Endothelial cell of umbilical vein (primary cell): ENCODE measurements around the gene ZNRF1. TPM values are rescaled to one million over a fixed set of nuclear protein-coding genes. Genes with fewer than 3 reads are reported as not detected.

Experiments
- BruUV-seq: library from RNA; stranded (reverse); fragments of 400-500 nt; replicated peaks from 2 replicates; lab custom pipeline; 2021; lab: Mats Ljungman, UMichigan
- CTCF ChIA-PET: fragments of 300-600, 350-600 bp; sonication (Branson Sonifier 250); formaldehyde crosslinking; loops from one replicate; lab custom pipeline; 2021; ENCODE audit warnings: antibody characterized with exemption, inconsistent platforms; lab: Charles Lee
- POLR2A ChIA-PET: fragments of 300-600, 350-600 bp; sonication (Branson Sonifier 250); formaldehyde crosslinking; loops from one replicate; lab custom pipeline; 2021; ENCODE audit warnings: antibody characterized with exemption, inconsistent platforms; lab: Charles Lee
- DNase-seq: peaks from one replicate; pipeline ENCODE4 v3.0.0-alpha.2; 2011; ENCODE audit warnings: low read depth, low spot score
- FAIRE-seq: peaks from 2 replicates; lab custom pipeline; 2011; peaks lifted over from hg19 to GRCh38; lab: Jason Lieb, UNC
- H2AFZ ChIP-seq: 2 replicates; pipeline ENCODE4 v1.6.0; 2012; ENCODE audit warnings: low read depth, low read length, control low read depth, inconsistent platforms
- H3K27ac ChIP-seq: 2 replicates; pipeline ENCODE4 v1.5.1; 2011; ENCODE audit warnings: low read depth, mild to moderate bottlenecking, control low read depth, low read length, moderate library complexity; ENCODE audit not compliant: insufficient read depth
- H3K27me3 ChIP-seq, 2 experiments: 2 replicates each; pipeline versions ENCODE4 v1.6.0 to v1.6.1; 2011; ENCODE audit warnings: low read length in 2 of 2, mixed read lengths in 1 of 2; ENCODE audit not compliant: control insufficient read depth in 2 of 2, insufficient read depth in 2 of 2
- H3K36me3 ChIP-seq, 2 experiments: 2 replicates in 1 of 2; 3 replicates in 1 of 2; pipeline ENCODE4 v1.5.1; 2011; ENCODE audit warnings: low read length in 2 of 2, mild to moderate bottlenecking in 1 of 2, moderate library complexity in 1 of 2; ENCODE audit not compliant: control insufficient read depth in 2 of 2, insufficient read depth in 2 of 2; ENCODE audit errors: extremely low read depth in 1 of 2
- H3K4me1 ChIP-seq: 3 replicates; pipeline ENCODE4 v1.5.1; 2011; ENCODE audit warnings: mild to moderate bottlenecking, low read length; ENCODE audit not compliant: control insufficient read depth, insufficient read depth; ENCODE audit errors: extremely low read depth
- H3K4me2 ChIP-seq: 2 replicates; pipeline ENCODE4 v1.6.1; 2011; ENCODE audit warnings: low read length, control low read depth, mixed read lengths; ENCODE audit not compliant: insufficient read depth
- H3K4me3 ChIP-seq, 3 experiments: fragments of 200-600 bp in 1 of 3; sonication (generic), shearing (Covaris generic) in 1 of 3; replicated peaks in 1 of 3; 2 replicates each; pipeline ENCODE4 v1.5.1; 2011 to 2016; ENCODE audit warnings: control low read depth in 3 of 3, low read length in 3 of 3, mild to moderate bottlenecking in 2 of 3, inconsistent platforms in 1 of 3, low read depth in 1 of 3, moderate library complexity in 1 of 3; ENCODE audit not compliant: insufficient read depth in 1 of 3
- H3K79me2 ChIP-seq: 2 replicates; pipeline ENCODE4 v1.6.0; 2012; ENCODE audit warnings: low read length, inconsistent platforms; ENCODE audit not compliant: control insufficient read depth, insufficient read depth
- H3K9ac ChIP-seq: replicated peaks from 2 replicates; pipeline ENCODE3; 2011; ENCODE audit warnings: low read length, control low read depth; ENCODE audit not compliant: insufficient read depth; ENCODE audit errors: extremely low read depth
- H3K9me1 ChIP-seq: replicated peaks from 3 replicates; pipeline ENCODE4 v1.6.0; 2011; ENCODE audit warnings: mild to moderate bottlenecking, low read length; ENCODE audit not compliant: control insufficient read depth, insufficient read depth; ENCODE audit errors: extremely low read depth
- H3K9me3 ChIP-seq: replicated peaks from 2 replicates; pipeline ENCODE4 v1.5.1; 2012; ENCODE audit warnings: low read length, inconsistent platforms; ENCODE audit not compliant: control insufficient read depth, insufficient read depth
- H4K20me1 ChIP-seq: replicated peaks from 2 replicates; pipeline ENCODE3; 2011; ENCODE audit warnings: mild to moderate bottlenecking, low read length; ENCODE audit not compliant: control insufficient read depth, insufficient read depth; ENCODE audit errors: extremely low read depth
- CTCF ChIP-seq, 2 donors: IDR thresholded peaks; 1 replicate in 1 of 2; 2 replicates in 1 of 2; pipeline ENCODE4 v1.5.1; 2011; ENCODE audit warnings: low read length in 2 of 2, mild to moderate bottlenecking in 2 of 2, moderate library complexity in 2 of 2, control low read depth in 1 of 2, inconsistent platforms in 1 of 2, low read depth in 1 of 2; ENCODE audit not compliant: insufficient read depth in 1 of 2; ENCODE audit errors: extremely low read depth in 1 of 2
- EZH2 ChIP-seq: IDR thresholded peaks from 2 replicates; pipeline ENCODE4 v1.6.1; 2012; ENCODE audit warnings: borderline replicate concordance, low read depth, mild to moderate bottlenecking, moderate library complexity, low read length, inconsistent platforms; ENCODE audit not compliant: severe bottlenecking
- FOS ChIP-seq: IDR thresholded peaks from 2 replicates; pipeline ENCODE4 v1.6.1; 2011; ENCODE audit warnings: mild to moderate bottlenecking, low read length, moderate library complexity, borderline replicate concordance; ENCODE audit not compliant: insufficient read depth
- GATA2 ChIP-seq: IDR thresholded peaks from 2 replicates; pipeline ENCODE4 v1.7.0; 2011; ENCODE audit warnings: low read depth, mild to moderate bottlenecking, moderate library complexity, mixed read lengths, low read length; ENCODE audit not compliant: insufficient read length, insufficient read depth
- JUN ChIP-seq: IDR thresholded peaks from 2 replicates; pipeline ENCODE4 v1.6.1; 2011; ENCODE audit warnings: borderline replicate concordance, low read depth; ENCODE audit not compliant: insufficient read length, insufficient read depth
- MAX ChIP-seq: IDR thresholded peaks from 2 replicates; pipeline ENCODE4 v1.6.1; 2011; ENCODE audit not compliant: insufficient read depth, insufficient read length
- MYC ChIP-seq: IDR thresholded peaks from one replicate; pipeline ENCODE4 v1.6.1; 2011; ENCODE audit warnings: mild to moderate bottlenecking, low read depth, low read length
- POLR2A ChIP-seq: IDR thresholded peaks from 2 replicates; pipeline ENCODE4 v1.6.1; 2012; ENCODE audit warnings: low read depth, mild to moderate bottlenecking, control low read depth, low read length
- POLR2AphosphoS5 ChIP-seq: IDR thresholded peaks from 2 replicates; pipeline ENCODE4 v1.6.1; 2012; ENCODE audit warnings: low read depth, mild to moderate bottlenecking, control low read depth, low read length, moderate library complexity; ENCODE audit not compliant: insufficient read depth
- dilution Hi-C: fragments of 300-500 bp; cut with MboI; formaldehyde crosslinking; loops from one replicate; pipeline ENCODE4 v1.15.0; 2019; ENCODE audit warnings: low sequenced_read_pairs; ENCODE audit not compliant: extremely low pct_ligation_motif_present
- intact Hi-C: fragments of 100-400 bp; cut with micrococcal nuclease; formaldehyde crosslinking; loops from one replicate; pipeline ENCODE4 v1.10.0; 2022
- polyA plus RNA-seq, 4 experiments: library from polyadenylated mRNA; depleted of rRNA in 3 of 4; stranded (reverse) in 3 of 4; unstranded in 1 of 4; fragments of >200 nt; gene quantifications; 2 replicates each; pipeline versions ENCODE4 v1.2.1 to v1.2.3, GENCODE V29; 2011 to 2012; ENCODE audit warnings: missing spikeins in 1 of 4
- total RNA-seq: library from RNA; stranded (reverse); gene quantifications from 2 replicates; pipeline ENCODE4 v1.2.3, GENCODE V29; 2021

The ZNRF1 gene
- total and polyA plus RNA-seq, 2 donors (not counting 3 experiments of a cell fraction or from before 2014, with no cell fraction given), result 23.7 to 34.9 TPM

GRCh38 chr16:75010427-75010826, 11.6 kb downstream of the ZNRF1 start:
- Histone ChIP-seq H3K9ac (no peak overlapping the region), H3K9me3 (no peaks in the 10 kb centered on the region), H3K4me1 (peaks cover 32% of the 10 kb centered on the region), H4K20me1 (no peaks in the 10 kb centered on the region), H3K79me2 (peaks cover 64% of the 10 kb centered on the region), H3K4me2 (no peak overlapping the region), H3K36me3 (no peaks in the 10 kb centered on the region), H3K9me1 (no peaks in the 10 kb centered on the region), H3K27ac (no peak overlapping the region), H3K4me3 (no peak overlapping the region), H2AFZ (no peak overlapping the region), H3K27me3 (no peaks in the 10 kb centered on the region)
- DNase-seq (no peak), FAIRE-seq (no peak)
- intact Hi-C loops, result no loop called here
- ChIA-PET POLR2A (no interaction called here), CTCF (interaction anchor here (1.6 to 3.9 kb wide), 3 partner anchors 11 to 101 kb away, joined by 3 to 39 read pairs (median 28); partner anchors contain the start of gene ZNRF1)
- dilution Hi-C loops, result no loop called here
- no peak for TF ChIP-seq CTCF (IDR thresholded peaks at IDR 0.05; ENCODE audit: extremely low read depth in 1 of 2, insufficient read depth in 1 of 2, low read depth in 1 of 2, low read length in 2 of 2)
- no peak for TF ChIP-seq POLR2A
- no peak for TF ChIP-seq MAX
- no peak for TF ChIP-seq POLR2AphosphoS5
- no peak for TF ChIP-seq GATA2
- TF ChIP-seq EZH2, result no peak
- TF ChIP-seq FOS, result no peak
- TF ChIP-seq JUN, result no peak
- no peak for TF ChIP-seq MYC
- no TSS peak for BruUV-seq
